ENCODE results near the gene TYW1.
A peak's percentile ranks its signal among the peaks of the same experiment; 100 is the strongest.
"Not testable (repeated sequence)": the region's sequence is repeated elsewhere in the genome, so short reads cannot be mapped to it uniquely, and the experiment has no call there.

The TYW1 gene

DNA sequence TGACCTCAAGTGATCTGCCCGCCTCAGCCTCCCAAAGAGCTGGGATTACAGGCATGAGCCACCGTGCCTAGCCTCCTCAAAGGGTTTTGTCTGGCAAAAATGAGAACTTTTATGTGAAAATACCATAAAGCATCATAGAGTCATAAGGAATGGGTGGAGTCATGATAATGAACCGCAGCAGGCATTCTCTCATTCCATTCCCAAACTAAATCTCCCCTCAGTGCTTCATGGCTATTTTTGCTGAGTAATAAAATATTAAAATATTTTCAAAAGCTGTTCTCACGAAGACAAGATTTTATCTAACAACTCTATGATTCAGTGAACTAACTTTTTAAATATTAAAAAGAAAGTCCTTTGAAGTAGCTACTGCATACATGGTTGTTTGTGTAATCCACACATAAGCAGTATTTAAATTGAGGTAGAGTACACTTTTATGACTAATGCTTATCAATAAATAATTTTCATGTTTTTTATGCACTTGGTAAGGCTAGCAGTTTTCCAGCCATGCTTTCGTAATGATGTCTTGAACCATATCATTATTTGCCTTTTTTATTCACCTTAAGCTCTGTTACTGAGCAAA lies 195.6 kb downstream of the TYW1 start:
- DNase-seq, result not testable (repeated sequence)

GRCh38 chr7:67192889-67193613 lies 196.4 kb downstream of the TYW1 start:
- DNase-seq, result not testable (repeated sequence)

DNA sequence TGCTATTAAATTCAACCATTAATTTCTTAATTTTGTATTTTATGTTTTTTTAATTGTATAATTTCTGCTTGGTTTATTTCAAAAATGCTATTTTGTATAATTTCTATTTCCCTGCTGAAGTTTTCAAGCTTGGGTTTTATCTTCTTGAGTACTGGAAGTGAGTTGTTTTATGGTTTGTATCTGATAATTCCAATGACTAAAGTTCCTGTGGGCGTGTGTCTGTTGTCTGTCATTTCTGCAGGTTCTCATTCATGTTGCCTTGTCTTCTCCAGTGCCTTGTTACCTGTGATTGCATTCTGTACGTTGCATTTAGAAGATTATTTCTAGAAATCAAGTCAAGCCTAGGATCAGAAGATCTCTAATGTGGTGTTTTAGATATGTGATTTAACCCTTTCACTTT lies 199.5 kb downstream of the TYW1 start:
- DNase-seq, result not testable (repeated sequence)

- not testable (repeated sequence) for DNase-seq
Observed at GRCh38 chr7:67198865-67199526, 202.4 kb downstream of the TYW1 start.

- DNase-seq, result not testable (repeated sequence)
Observed at GRCh38 chr7:67205772-67206171, 209.1 kb downstream of the TYW1 start.

DNA sequence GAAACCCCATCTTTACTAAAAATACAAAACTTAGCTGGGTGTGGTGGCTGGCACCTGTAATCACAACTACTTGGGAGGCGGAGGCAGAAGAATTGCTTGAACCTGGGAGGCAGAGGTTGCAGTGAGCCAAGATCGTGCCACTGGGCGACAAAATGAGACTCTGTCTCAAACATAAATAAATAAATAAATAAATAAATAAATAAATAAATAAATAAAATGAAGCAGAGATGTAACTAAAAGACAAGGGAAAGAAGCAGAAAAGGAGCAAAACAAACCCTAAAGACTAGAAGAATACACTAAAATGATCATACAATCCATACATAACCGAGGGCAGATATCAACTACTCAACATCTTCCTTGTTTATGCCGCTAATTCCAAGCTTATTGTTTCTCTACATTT lies 209.8 kb downstream of the TYW1 start:
- DNase-seq, result no peak

- DNase-seq, result not testable (repeated sequence)
Observed at GRCh38 chr7:67208656-67209055, 212.0 kb downstream of the TYW1 start.

GRCh38 chr7:67209256-67209655 lies 212.6 kb downstream of the TYW1 start:
- no peak for DNase-seq

GRCh38 chr7:67210567-67210966 lies 213.9 kb downstream of the TYW1 start:
- DNase-seq, result no peak

- not testable (repeated sequence) for DNase-seq
Observed at GRCh38 chr7:67211650-67212330, 215.2 kb downstream of the TYW1 start.

GRCh38 chr7:67213038-67213437 lies 216.4 kb downstream of the TYW1 start:
- not testable (repeated sequence) for DNase-seq

DNA sequence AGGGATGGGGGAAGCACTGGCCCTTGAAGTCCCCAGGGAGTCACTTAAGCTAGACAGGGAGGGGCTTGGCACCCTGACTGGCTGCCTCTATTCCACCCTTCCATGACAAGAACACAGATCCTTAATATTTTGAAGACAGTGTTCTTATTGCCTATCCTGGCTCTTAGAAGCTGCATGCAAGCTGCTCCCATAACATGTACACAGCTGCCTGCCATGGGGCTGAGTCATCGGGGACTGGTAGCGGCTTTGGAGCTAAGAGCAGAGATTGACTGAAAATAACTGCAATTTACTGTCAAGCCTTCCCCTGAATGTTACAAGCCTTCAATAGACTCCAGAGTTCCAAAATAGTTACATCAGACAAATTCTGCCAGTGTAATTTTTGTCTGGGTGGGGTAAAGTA lies 226.9 kb downstream of the TYW1 start:
- DNase-seq, result peak; percentile 88

DNA sequence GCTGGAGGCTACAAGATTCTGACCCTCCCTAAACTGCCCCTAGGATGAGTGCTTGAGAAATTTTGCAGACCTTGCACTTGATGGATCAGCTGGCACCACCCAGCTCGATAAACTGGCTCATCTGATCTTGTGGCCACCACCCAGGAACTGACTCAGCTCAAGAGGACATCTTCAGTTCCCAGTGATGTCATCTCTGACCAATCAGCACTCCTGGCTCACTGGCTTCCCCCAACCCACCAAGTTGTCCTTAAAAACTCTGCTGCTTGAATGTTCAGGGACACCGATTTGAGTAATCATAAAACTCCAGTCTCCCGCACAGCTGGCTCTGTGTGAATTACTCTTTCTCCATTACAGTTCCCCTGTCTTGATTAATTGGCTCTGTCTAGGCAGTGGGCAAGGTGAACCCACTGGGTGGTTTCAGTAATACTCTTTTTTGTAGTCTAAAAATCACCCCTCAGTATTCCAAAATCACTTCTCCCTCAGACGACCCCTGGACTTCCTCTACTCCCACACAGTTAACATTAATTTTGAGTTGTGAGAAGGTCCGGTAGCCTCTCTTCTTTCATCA lies 229.8 kb downstream of the TYW1 start:
- DNase-seq, result peak; percentile 45

- not testable (repeated sequence) for DNase-seq
Observed at GRCh38 chr7:67226967-67227366, 230.3 kb downstream of the TYW1 start.

GRCh38 chr7:67229018-67229417 lies 232.4 kb downstream of the TYW1 start:
- not testable (repeated sequence) for DNase-seq

- not testable (repeated sequence) for DNase-seq
Observed at GRCh38 chr7:67230029-67230428, 233.4 kb downstream of the TYW1 start.

- not testable (repeated sequence) for DNase-seq
Observed at GRCh38 chr7:67233506-67233905, 236.9 kb downstream of the TYW1 start.

GRCh38 chr7:67236216-67236615 lies 239.6 kb downstream of the TYW1 start:
- not testable (repeated sequence) for DNase-seq

GRCh38 chr7:67242871-67243270 lies 246.2 kb downstream of the TYW1 start:
- not testable (repeated sequence) for DNase-seq

- DNase-seq, result not testable (repeated sequence)
Observed at GRCh38 chr7:67248364-67248763, 251.7 kb downstream of the TYW1 start.

DNA sequence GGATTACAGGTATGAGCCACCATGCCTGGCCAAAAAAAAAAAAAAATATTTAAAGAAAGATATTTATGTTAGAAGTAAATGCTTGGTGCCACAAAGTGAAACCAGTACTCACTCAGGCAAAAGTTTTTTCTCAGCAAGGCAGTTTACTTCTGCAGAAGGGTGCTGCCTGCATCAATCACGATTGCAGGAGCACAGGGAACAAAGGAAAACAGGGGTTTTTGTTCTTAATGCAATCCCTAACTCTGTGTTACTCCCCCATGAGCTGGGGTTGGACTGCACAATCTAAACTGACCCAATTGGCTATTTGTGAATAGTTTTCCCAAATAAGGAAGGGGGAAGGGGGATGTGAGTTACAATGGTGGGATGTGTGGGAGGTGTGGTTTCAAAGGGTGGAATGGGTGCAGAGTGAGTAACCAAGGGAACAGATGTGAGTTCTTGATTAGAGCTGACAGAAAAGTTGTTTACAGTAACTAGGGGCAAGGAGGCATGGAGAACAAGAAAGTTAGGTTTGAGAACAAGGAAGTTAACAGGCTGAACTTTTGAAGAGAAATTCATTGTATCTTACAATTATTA lies 255.4 kb downstream of the TYW1 start:
- DNase-seq, result peak; percentile 6

GRCh38 chr7:67255076-67255475 lies 258.4 kb downstream of the TYW1 start:
- not testable (repeated sequence) for DNase-seq

GRCh38 chr7:67257779-67258178 lies 261.1 kb downstream of the TYW1 start:
- DNase-seq, result not testable (repeated sequence)
